AG04449 (cell line): Measurements from ENCODE around the gene RBM11.
A peak's percentile ranks its signal among the peaks of the same experiment; 100 is the strongest.
"Not testable (repeated sequence)": the region's sequence is repeated elsewhere in the genome, so short reads cannot be mapped to it uniquely, and the experiment has no call there.

Experiments
- CTCF ChIA-PET: fragments of 350-600 bp; formaldehyde crosslinking; extraction: SDS; loops from one replicate; lab custom pipeline; 2021; ENCODE audit warnings: antibody characterized with exemption; lab: Yijun Ruan, JAX
- POLR2A ChIA-PET: fragments of 400-600, 350-600 bp; formaldehyde crosslinking; extraction: SDS; loops from one replicate; lab custom pipeline; 2020; ENCODE audit warnings: antibody characterized with exemption, inconsistent platforms; lab: Yijun Ruan, JAX
- DNase-seq: peaks from one replicate; pipeline ENCODE4 v3.0.0-alpha.2; 2010; ENCODE audit warnings: low read depth, low spot score
- H3K4me3 ChIP-seq: 2 replicates; pipeline ENCODE4 v1.5.1; 2011; ENCODE audit warnings: low read depth, mild to moderate bottlenecking, control low read depth, low read length
- CTCF ChIP-seq: IDR thresholded peaks from one replicate; pipeline ENCODE4 v1.5.1; 2011; ENCODE audit warnings: mild to moderate bottlenecking, moderate library complexity, low read length, control low read depth, inconsistent platforms; ENCODE audit not compliant: insufficient read depth; ENCODE audit errors: missing control alignments

RBM11 gene

DNA sequence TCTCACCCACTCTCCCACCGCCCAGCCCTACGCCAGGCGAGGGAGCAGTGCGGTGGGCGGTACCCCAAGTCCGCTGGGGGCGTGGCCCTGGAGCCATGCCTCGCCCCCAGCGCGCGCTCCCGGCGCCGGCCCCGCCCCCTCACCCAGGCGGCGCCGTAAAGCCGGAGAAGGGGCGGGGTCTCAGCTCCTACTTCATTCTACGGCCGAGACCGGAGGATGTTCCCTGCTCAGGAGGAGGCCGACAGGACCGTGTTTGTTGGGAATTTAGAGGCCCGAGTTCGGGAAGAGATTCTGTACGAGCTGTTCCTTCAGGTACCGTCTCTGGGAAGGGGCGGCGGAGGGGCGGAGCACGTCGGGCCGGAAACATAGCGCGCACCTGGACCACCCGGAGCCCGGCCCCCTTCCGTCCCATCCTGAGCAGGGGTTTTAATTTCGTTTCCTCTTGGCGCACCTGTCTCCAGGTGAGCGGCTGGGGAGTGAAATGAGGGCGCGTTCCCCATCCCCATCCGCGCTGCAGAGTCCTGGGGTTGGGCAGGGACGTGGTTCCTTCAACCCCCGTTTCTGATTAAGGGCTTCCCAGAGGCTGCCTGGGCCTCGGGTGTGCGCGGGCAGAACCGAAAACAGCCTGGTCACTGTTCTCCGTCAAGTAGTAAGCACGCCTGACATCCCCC is at the start of gene RBM11:
TSS of gene RBM11 (plus strand) at position 187 of the 671 bp plus-strand sequence. CDS start at position 217, 30 bp downstream.
- no peak for TF ChIP-seq CTCF
- CTCF ChIA-PET, result no interaction called here
- POLR2A ChIA-PET, result no interaction called here
- no peak for DNase-seq
- H3K4me3 ChIP-seq, result peak within 1 kb of the TSS; percentile 53

DNA sequence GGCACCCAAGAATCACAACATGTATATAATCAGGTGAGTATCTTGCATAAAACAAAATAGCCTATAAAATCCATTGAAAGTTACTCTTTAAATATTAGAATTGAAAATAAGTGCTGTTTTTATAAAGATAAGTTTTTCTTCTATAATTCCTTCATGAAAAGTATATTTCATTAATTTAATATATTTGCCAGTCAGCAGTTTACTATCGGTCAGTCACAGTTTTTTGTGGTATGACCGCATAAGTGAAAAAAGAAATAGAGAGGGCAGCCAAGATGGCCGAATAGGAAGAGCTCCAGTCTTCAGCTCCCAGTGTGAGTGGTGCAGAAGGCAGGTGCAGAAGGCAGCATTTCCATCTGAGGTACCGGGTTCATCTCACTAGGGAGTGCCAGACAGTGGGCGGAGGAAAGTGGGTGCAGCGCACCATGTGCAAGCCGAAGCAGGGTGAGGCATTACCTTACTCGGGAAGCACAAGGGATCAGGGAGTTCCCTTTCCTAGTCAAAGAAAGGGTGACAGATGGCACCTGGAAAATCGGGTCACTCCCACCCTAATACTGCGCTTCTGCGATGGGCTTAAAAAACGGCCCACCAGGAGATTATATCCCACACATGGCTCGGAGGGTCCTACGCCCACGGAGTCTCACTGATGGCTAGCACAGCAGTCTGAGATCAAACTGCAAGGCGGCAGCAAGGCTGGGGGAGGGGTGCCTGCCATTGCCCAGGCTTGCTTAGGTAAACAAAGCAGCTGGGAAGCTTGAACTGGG is 49.3 kb upstream of the RBM11 start:
- CTCF ChIA-PET, result not testable (repeated sequence)

GRCh38 chr21:14206222-14206621 is 9.7 kb upstream of the RBM11 start:
- H3K4me3 ChIP-seq, result no peak overlapping the region
- no peak for DNase-seq
- ChIA-PET POLR2A (no interaction called here), CTCF (no interaction called here)
- TF ChIP-seq CTCF, result no peak

More for the DNA sequence above, 49.3 kb upstream of the RBM11 start:
- POLR2A ChIA-PET, H3K4me3 ChIP-seq, DNase-seq: not testable (repeated sequence)

DNA sequence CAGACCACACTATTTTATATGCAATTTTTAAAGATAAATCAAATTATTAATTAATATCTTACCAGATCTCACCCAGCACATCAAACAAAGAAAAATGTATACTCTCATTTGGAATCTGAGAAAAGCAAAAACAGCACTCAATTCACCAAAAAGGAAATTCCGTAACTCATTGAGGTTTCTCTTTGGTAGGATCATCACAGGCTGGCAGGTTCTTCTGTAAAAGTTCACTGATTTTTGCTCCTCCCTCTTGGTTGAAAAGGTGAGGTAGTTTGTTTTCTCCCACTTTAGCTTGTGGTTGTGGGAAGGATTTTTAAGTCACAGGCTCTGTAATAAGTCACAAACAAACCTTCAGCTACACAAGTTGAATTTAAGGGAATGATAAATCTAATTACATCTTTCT is 5.2 kb upstream of the RBM11 start, which contains the start of gene LIPI:
TSS of gene LIPI (minus strand) at position 218 of the 400 bp plus-strand sequence. CDS start at position 108, 110 bp downstream.
- CTCF ChIA-PET, result no interaction called here
- no peak for DNase-seq
- POLR2A ChIA-PET, result no interaction called here
- H3K4me3 ChIP-seq, result no peak within 1 kb of the TSS
- no peak for TF ChIP-seq CTCF

DNA sequence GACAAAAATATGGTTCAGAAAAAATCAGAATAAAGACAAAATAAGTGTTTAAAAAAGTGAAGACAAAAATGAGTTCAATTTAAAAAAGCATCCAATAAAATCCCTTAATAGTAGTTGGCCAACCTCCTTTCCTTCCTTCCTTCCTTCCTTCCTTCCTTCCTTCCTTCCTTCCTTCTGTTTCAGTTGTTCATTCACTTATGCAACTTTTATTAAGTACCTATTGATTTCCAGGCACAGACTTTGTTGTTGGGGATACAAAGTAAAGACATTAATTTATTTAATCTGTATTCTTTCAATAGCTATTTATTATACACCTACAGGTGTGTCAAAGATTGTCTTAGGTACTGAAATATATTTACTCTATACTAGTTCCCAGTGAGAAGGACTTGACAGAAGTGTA is 2.8 kb upstream of the RBM11 start:
- DNase-seq, result no peak
- ChIA-PET POLR2A (no interaction called here), CTCF (no interaction called here)
- TF ChIP-seq CTCF, result no peak
- H3K4me3 ChIP-seq, result no peak overlapping the region

GRCh38 chr21:14223365-14223764 is 7.4 kb downstream of the RBM11 start:
- ChIA-PET POLR2A (no interaction called here), CTCF (no interaction called here)
- TF ChIP-seq CTCF, result no peak
- H3K4me3 ChIP-seq, result no peak overlapping the region
- DNase-seq, result no peak

- ChIA-PET CTCF (no interaction called here), POLR2A (no interaction called here)
- H3K4me3 ChIP-seq, result no peak overlapping the region
- DNase-seq, result no peak
- TF ChIP-seq CTCF, result no peak
Measured at GRCh38 chr21:14229399-14229798, 13.4 kb downstream of the RBM11 start.
